Stimulated activated CD4-positive, alpha-beta T cell treated with anti-CD3 and anti-CD28 coated beads, TNF-alpha, amount 100 ng/mL, for 24 hours (primary cell): ENCODE measurements around the gene EPHB3.

Experiments
- DNase-seq, 3 experiments: peaks; one replicate each; pipeline ENCODE4 v3.0.0-alpha.2; 2020; ENCODE audit warnings: low read depth in 3 of 3

Gene EPHB3

DNA sequence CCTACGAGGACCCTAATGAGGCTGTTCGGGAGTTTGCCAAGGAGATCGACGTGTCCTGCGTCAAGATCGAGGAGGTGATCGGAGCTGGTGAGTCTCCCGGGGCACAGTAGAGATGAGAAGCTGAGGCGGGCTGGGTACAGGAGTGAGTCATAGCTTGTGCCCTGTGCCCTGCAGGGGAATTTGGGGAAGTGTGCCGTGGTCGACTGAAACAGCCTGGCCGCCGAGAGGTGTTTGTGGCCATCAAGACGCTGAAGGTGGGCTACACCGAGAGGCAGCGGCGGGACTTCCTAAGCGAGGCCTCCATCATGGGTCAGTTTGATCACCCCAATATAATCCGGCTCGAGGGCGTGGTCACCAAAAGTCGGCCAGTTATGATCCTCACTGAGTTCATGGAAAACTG, 17.9 kb downstream of the EPHB3 start:
- DNase-seq, result no peak

DNA sequence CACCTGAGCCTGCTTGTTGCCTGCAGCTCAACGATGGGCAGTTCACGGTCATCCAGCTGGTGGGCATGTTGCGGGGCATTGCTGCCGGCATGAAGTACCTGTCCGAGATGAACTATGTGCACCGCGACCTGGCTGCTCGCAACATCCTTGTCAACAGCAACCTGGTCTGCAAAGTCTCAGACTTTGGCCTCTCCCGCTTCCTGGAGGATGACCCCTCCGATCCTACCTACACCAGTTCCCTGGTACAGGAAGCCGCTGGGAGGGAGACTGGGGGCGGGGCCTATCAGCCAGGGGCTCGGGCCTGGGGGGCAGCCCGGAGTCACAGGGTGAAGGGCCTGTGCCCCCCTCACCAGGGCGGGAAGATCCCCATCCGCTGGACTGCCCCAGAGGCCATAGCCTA, 18.8 kb downstream of the EPHB3 start:
- DNase-seq, result no peak

DNA sequence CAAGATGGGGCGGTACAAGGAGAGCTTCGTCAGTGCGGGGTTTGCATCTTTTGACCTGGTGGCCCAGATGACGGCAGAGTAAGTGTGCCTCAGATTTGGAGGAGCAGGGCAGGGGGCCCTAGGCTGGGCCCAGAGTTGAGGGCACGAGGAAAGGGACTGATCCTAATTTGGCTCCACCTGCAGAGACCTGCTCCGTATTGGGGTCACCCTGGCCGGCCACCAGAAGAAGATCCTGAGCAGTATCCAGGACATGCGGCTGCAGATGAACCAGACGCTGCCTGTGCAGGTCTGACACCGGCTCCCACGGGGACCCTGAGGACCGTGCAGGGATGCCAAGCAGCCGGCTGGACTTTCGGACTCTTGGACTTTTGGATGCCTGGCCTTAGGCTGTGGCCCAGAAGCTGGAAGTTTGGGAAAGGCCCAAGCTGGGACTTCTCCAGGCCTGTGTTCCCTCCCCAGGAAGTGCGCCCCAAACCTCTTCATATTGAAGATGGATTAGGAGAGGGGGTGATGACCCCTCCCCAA, 19.8 kb downstream of the EPHB3 start:
- no peak for DNase-seq

DNA sequence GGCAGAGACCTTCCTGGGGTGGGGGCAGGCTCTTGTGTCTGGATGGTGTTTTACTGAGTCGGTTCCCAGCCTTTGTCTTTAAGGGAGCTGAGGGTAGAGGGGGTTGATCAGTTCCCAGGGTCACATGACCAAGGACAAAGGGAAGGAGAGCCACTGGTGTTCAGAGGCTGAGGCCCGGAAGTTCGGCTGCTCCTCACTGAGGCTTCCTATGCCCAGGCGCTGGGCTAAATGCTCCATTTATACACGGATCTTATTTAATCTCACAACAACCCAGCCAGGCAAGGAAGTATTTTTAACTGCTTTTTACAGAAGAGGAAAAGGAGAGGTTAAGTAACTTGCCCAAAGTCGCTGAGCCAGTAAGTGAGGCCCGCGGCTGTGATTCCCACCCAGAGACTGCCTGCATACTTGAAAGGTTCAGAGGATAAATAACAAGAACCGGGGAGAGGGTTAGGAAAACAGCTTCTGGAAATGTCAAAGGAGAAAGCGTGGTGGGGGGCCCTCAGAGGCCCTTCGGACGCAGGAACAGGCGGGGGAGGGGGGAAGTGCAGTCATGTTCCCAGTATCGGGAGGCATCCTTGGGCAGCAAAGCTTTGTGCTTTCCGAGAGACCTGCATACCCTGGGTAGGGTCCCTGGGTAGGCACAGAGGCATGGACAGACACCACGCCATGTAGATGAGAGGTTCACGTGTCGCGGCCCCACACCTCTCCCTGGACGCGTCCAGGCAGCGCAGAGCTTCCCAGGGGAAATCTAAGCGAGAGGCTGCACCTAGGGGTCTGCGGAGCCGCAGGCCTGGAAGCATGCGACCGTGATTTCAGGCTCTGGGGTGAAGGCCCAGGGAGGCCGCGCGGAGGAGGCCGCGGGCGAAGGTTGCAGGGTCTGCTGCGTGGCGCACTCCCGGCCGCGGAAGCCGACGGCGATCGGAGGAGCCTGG, 21.3 kb downstream of the EPHB3 start:
- DNase-seq, result no peak

DNA sequence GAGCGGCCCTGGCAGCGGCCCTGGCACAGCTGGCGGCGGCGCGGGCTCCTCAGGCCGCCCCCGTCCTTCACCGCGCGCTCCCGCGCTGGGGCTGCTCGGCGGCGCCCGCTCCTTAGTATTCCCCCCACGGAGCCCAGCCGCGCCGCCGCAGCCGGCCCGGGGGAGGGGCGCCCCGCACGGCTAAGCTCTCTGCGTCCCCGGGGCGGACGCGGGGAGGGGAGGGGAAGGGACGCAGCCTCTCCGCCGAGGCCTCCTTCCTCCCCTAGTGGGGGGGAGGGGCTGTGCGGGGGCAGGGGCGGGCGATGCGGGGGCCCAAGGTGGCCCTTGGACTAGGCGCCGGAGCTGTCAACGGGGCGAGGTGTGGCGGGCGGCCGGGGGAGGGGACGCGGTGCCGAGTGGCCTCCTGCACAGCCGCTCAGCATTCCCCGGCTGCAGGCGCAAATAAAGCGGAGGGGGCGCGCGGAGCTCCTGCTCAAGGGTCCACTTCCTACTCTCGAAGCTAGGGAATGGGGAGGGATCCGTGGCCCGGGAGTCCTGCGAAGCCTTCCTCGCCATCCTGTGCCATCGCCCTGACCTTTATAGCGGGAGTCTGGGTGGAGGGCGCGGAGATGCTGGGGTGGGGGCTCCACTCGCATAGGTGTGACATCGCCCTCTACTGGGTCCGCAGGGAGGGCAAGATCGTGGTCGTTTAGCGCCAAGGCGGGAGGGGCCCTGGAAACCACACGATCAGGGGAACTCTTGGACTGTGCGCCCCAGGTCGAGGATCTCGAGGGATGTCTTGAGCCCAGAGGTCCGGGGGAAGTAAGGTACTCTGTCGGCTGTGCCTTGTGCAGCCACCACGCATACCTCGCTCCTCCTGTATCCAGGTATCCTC, 22.2 kb downstream of the EPHB3 start:
- DNase-seq, result no peak

DNA sequence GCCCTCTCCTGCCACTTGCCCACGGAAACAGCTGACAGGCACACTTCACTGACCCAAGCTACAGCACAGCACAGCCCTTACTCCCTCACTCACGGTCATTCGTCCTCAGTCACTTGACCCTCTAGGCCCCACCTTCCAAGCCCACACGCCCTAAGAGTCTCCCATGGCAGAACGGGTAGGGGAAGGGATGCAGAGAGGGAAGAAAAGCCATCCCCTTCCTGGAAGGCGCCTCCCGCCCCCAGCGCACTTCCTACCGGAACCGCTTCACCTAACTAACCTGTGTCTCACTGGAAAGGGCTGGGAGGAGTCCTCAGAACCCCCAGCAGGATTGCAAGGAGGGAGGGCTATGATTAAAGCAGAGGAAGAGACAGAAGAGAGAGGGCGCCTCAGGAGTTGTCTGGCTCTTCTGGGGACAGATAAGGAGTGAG, 22.9 kb downstream of the EPHB3 start:
- DNase-seq, result no peak

DNA sequence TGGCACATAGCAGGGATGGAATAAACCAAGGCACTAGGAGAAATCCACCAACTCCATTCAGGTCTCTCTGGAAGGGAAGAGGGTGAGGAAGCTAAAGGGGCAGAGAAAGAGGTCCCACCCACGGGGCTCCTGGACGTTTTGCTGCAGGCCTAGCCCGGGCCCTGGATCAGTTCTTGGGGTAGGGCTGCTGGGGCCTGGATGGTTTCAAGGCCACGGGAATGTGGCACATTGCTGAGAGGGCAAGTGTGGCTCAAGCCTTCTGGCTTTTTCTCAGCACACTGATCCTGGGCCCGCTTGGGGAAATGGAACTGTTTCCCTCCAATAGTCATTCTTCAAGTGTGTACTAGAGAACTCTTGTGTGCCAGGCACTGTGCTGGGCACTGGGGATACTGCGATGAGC, 24.0 kb downstream of the EPHB3 start:
- DNase-seq, result no peak

DNA sequence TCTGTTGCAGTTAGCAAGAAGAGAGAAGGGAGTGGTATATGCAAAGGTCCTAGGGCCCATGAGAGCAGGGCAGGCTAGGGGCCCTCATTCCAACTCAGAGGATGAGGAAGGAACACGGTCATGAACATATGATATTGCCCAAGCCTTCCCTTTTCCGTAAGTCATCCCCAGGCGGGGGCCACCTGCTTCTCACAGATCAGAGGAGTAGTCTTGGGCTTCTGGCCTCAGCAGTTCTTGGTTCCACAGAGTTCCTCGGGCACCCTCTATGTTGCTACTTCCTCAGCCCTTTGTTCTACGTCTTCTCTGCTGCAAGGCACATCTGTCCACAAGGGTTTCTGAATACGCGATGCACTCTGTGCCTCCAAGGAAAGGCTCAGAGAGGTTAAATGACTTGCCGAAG, 25.3 kb downstream of the EPHB3 start:
- no peak for DNase-seq

DNA sequence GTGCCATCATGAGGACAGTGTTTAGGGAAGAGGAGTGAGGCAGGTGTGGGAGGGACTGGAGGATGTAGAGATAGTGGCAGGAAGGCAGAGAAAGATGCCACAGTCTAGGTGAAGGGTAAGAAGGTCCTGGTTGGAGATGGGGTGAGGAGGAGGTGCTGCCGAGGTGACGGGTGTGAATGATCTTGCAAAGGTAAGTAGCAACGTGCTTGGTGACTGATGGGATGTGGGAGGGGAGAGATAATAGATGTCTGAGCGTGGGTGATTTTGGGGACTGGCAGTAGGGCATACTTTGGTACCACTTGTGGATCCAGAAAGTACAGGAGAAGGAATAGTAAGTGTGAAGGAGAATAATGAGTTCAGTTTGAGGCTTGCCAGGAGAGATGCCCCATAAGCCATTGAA, 27.2 kb downstream of the EPHB3 start:
- DNase-seq, result no peak

DNA sequence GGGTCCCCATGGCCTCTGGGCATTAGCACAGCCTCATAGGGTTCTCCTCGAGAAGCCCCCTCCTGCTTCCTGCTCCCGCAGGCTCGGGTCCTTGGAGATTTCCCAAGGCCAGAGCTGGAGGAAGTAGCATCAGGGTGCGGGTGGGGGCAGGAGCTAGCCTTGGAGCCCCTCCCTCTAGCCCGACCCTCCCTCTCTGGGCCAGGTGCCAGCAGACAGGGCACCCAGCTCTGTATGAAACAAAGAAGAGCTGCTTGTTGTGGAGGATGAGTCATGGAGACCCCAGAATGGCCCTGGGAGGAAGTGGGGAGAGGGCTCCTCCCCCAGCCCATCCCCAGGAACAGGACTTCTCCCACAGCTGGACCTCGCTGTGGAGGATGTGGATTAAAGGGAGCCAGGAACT, 29.2 kb downstream of the EPHB3 start:
- DNase-seq, result no peak

DNA sequence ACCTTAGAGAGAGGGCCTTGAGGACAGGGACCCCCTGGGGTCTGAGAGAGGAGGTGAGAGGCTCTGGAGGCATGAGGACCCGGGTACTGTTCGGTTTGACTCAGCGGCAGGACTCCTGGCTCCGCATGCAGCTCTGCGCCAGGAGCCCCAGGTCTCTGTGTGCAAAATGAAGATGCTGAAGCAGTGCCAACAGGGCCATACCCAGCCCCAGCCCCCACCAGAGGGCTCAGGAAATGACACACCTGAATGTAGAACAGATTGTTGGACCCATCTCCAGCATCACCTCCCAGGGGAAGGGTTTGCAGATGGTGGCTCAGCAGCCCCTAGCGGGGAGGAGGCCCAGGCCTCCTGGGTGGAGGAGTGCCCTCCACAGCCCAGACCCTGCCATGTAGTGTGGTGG, 30.2 kb downstream of the EPHB3 start:
- no peak for DNase-seq

DNA sequence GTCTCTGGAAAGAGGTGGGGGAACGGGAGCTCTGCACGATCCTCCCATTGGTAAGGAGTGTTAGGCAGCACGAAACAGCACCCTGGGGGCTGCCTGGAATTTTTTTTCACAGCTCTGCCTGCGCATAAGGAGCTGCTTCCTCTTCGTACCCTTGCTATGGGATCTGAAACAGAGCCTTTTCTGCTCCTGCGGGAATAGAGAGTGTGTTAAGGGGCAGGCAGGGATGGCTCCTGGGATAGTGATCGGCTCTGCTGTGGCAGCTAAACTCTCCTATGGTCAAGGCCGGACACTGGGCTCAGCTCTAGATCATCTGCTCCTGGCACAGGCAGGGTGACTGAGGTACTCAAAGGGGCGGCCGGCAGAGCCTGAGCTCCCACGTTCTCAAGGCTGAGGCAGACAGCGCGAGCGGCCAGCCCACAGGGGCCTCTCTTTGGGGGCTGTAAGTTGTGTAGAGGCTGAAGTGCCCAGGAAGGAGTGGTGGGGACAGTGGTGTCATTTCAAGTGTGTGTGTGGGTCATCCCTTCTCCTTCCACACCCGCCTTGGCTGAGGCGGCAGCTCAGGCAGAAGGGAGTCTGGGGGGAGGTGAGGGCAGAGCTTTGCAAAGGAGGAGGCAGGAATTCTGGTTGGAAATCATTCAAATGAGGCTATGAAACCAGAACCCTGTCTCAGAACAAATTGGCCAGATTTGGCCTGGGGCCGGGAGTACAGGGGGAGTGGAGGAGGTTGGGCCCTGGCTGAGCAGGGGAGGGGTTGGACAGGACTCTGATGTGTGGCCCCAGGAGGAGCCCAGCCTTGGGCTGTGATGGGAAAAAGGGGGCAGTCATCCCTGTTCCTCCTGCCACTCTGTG, 31.0 kb downstream of the EPHB3 start:
- no peak for DNase-seq

DNA sequence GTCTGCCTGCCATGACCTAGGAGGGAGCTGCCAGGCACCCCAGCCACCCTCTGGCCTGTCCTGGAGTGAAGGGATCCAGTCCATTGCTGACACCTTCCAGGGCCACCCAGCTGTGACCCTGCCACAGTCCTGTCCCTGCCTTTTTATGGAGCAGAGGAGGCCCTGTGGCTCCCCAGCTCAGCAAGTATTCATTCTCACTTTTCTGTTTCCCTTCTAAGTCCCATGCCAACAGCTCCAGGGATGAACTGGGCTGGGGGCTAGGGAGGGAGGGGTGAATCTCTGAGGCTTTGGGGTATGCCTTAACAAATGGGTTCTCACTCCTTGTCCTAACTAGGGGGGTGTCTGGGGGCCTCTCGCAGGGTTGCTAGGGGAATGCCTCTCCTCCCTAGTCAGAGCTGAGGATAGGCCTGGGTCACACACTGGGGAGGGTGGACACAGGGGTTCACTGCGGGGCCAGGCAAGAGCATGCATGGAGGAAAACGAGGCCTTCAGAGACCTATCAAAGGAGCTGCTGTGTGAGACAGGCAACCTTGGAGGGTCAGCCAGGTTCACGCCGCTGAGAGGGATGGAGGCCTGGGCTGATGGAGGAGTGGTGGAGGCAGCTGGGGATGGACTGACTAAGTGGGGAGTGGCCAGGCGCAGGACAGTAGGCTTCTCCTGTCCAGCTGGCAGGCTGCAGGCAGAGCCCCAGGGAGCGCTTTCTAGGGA, 31.8 kb downstream of the EPHB3 start:
- no peak for DNase-seq

DNA sequence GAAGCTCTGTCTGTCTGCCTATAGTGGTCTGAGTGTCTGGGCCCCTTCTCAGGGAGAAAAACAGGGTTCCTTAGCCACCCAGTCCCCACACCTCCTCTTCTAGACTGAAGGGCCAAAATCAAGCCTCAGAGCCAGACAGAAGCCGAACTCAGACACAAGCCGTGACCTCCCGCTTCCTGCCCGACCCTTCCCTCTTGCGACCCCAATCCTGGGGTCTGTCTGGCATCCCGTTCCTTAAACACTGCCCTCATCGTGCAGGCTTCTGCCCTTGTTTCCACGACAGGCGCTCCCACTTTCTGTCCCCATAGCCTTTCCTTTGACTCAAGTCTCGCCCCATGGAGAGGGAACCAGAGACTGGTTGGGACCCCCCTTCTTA, 32.3 kb downstream of the EPHB3 start:
- DNase-seq, result no peak

DNA sequence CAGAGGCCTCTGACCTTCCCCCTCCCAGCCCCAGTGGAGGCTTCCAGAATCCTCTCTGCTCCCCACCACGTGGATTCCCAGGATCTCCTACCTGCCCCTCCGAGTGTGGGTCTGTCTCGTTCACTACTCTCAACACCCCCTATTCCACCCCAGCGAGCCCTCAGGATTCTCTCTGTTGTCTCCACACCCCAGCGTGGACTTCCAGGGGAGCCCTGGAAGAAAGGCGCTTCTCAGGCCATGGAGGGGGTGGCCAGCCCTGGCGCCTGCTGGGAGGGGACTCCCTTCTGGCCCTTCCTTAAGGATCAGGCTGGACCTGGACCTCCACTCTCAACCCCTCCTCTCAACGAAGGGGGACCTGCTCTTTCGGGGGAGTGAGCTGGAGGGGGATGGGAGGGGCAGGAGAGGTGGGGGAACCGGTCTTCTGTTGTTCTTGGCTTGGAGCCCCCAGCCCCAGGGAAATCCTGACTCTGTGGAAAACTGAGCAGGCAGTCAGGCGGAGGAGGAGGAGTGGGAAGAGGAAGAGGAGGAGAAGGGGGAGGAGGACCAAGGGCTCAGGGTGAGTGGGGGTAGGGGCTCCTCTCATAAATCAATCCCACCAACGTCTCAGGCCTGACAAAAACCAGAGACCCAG, 32.9 kb downstream of the EPHB3 start:
- DNase-seq, result no peak

DNA sequence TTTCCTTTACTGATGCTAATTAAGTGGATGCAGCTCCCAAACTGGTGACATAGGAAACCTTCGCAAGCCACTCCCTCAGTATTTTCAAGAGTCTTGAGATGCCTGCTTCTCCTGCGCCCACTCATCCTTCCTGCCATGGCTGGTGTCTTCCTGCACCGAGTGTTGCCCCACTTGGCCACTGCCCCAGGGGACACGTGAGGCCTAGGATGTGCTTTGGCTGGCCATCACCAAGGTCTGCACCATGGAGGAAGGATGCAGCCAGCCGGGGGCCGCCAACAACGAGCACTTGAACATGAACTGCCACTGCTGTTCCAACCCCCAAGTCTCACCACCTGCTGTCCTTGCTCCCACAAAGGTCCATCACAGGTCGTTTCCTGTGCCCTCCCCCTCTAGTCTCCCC, 34.1 kb downstream of the EPHB3 start:
- DNase-seq, result no peak

DNA sequence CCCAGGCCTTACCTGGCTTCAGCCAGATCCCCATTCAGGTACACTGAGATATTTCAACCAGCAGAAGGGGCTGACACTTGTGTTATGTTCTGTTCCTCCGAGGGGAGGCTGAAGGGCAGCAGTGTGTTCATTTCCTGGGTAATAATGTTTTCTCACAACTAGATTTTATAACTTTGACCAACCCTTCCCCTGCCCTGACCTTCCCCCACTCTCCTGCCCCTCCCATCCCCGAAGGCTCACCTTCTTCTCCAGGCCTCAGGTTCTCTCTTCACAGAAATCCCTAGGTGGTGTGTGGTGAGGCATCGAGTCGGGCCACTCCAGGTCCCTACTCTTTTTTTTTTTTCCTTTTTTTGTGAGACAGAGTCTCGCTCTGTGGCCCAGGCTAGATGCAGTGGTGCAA, 34.6 kb downstream of the EPHB3 start:
- no peak for DNase-seq

DNA sequence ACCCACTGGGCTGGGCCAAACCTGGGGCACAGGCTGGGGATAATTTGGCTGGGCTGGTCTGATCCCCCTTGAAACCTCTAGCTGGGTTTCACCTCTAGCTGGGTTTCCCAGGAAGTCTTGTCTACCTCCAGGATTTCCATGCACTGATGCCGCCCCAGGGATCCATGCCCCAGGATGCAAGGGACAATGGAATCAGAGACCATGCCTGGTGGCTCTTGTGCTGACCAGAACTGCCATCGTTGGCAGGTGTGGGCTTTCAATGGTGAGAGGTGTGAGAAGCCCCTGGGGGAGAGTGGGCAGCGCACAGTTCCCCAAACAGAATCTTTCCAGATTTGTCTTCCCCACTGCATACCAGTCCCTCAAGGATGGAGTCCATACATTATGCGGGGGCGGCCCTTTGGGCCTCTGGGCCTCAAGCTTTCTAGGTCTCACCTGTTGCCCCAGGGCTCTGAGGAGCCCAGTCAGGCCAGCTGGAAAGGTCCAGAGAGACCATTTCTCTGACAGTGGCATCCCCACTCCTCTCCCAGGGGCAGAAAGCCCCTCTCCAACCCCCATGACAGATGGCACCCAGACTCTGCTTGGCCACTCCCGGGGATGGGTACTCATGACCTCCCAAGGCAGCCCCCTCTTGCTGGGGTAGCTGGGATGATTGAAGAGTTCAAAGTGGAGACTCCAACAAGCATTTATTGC, 35.4 kb downstream of the EPHB3 start:
- DNase-seq, result no peak

DNA sequence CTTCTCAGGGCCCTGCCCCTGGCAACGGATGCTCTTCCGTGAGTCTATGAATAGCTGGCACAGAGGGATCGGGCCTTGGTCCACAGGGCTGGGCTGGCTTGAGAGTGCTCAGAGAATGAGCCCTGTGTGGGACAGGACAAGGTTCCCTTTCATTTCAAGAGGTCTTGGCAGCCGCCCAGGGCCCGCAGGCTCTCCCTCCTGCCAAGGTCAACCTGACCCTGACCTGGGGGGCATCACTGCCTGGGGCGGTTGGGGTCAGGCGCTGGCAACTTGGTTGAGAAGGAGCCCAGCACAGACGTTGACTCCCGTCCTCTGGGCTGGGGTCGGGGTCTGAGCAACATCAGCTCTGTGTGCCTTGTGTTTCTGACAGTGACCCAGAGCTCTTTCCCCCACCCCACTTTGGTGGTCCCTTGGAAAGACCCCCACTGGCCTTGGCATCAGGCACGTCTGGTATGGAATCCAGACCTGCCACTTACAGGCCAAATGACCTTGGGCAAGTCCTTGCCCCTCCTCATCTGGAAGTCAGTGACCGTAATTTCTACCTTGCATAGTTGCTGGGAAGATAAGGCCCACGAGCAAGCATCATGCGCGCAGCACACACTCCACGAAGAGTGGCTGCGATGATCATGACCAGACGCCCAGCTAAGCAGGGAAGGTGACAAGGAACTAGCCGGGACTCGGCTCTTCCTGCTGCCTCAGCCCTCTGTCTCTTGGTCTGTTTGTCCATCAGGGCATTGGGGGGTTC, 36.4 kb downstream of the EPHB3 start:
- no peak for DNase-seq
